ENCODE measurements around the gene SATB2.

Gene SATB2

DNA sequence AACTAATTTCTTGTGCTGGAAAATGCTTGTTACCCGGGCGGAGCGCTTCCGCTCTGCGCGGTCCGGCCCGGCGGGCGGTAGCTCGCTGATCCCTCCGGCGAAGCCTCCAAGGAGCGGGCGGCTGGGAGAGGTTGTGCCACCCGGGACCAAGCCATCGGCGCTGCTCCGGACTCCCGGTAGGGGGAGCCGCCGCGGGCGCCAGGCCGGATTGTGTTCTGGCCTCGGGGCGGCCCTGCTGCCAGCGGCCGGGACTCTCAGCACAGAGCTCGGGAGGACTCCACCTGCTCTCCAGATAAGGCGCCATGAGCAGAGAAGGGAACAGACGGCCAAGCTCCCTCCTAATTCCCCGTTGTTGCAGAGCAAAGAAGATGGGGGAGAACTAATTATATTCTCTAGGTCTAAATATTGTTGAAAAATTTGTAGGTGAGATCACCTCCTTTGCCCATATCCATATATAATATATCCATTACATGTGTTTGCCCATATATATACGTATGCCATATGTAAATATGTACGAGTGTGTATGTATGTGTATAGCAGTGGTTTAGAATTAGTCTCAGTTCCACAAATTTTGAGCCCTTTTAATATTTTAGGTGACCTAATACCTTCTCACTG is 13.8 kb upstream of the SATB2 start:
- H3K4me3 ChIP-seq (ENCODE audit: low read length) = no peak overlapping the region
- no peaks in the 10 kb centered on the region for H3K9me3 ChIP-seq (ENCODE audit: control insufficient read depth, low read length)
- H3K27me3 ChIP-seq (ENCODE audit: control insufficient read depth, insufficient read depth, low read length) = peaks cover 79% of the 10 kb centered on the region
- no peaks in the 10 kb centered on the region for H3K36me3 ChIP-seq (ENCODE audit: control insufficient read depth, insufficient read depth, low read length)
- H3K4me1 ChIP-seq (ENCODE audit: control insufficient read depth, insufficient read depth, low read length) = peaks cover 17% of the 10 kb centered on the region
- H3K9ac ChIP-seq (ENCODE audit: low read length) = no peak overlapping the region

- Histone ChIP-seq H3K36me3 (ENCODE audit: control insufficient read depth, insufficient read depth, low read length) (no peaks in the 10 kb centered on the region), H3K4me3 (ENCODE audit: low read length) (no peak overlapping the region), H3K27me3 (ENCODE audit: control insufficient read depth, insufficient read depth, low read length) (peaks cover 86% of the 10 kb centered on the region), H3K9ac (ENCODE audit: low read length) (no peak overlapping the region), H3K4me1 (ENCODE audit: control insufficient read depth, insufficient read depth, low read length) (peaks cover 17% of the 10 kb centered on the region), H3K9me3 (ENCODE audit: control insufficient read depth, low read length) (no peaks in the 10 kb centered on the region)
These were observed 13.1 kb upstream of the SATB2 start for GRCh38 chr2:199470672-199471442.

- Histone ChIP-seq H3K9ac (ENCODE audit: low read length) (no peak overlapping the region), H3K4me1 (ENCODE audit: control insufficient read depth, insufficient read depth, low read length) (peaks cover 17% of the 10 kb centered on the region), H3K9me3 (ENCODE audit: control insufficient read depth, low read length) (no peaks in the 10 kb centered on the region), H3K4me3 (ENCODE audit: low read length) (no peak overlapping the region), H3K36me3 (ENCODE audit: control insufficient read depth, insufficient read depth, low read length) (no peaks in the 10 kb centered on the region), H3K27me3 (ENCODE audit: control insufficient read depth, insufficient read depth, low read length) (peaks cover 91% of the 10 kb centered on the region)
These were observed 12.6 kb upstream of the SATB2 start for GRCh38 chr2:199470361-199470671.

DNA sequence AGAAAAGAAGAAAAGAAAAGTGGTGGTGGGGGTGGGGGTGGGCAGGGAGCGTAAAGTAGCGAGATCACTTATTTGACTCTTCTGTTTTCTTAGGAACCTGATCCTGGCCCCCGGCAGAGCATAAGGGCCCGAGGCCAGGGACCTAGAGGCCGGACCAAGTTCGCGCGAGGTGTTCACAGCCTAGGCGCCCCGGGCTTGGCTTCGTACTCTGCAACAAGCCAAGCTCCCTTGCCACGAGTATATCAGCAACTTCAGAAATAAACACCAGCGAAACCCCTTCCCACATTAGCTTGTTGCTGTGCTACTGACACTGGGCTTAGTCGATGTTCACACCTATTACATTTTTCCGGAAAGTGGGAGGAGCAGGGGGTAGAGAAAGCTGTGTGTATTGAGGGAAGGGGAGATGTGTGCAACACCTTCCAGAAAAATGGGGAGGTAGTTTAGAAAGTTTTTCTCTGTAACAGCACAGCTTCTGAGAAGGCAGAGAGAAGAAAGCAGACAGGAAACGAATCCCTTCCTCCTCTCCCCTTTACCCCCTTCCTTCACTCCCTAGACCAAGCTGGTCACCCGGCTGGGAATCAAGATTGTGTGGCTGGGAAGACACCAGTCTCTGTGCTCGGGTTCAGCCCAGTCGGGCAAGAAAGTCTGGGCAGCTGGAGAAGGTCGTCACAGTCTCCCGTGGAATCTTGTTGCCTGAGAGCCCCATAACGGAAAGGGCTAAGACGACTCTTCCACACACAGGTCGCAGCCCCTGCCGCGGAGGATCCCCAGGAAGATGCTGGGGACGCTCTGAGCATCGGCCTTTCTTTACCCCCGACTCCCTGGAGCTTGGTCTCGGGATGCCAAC is 12.0 kb upstream of the SATB2 start:
- no peaks in the 10 kb centered on the region for H3K36me3 ChIP-seq (ENCODE audit: control insufficient read depth, insufficient read depth, low read length)
- H3K9ac ChIP-seq (ENCODE audit: low read length) = no peak overlapping the region
- H3K4me3 ChIP-seq (ENCODE audit: low read length) = no peak overlapping the region
- H3K27me3 ChIP-seq (ENCODE audit: control insufficient read depth, insufficient read depth, low read length) = peaks cover 94% of the 10 kb centered on the region
- peaks cover 17% of the 10 kb centered on the region for H3K4me1 ChIP-seq (ENCODE audit: control insufficient read depth, insufficient read depth, low read length)
- H3K9me3 ChIP-seq (ENCODE audit: control insufficient read depth, low read length) = no peaks in the 10 kb centered on the region

DNA sequence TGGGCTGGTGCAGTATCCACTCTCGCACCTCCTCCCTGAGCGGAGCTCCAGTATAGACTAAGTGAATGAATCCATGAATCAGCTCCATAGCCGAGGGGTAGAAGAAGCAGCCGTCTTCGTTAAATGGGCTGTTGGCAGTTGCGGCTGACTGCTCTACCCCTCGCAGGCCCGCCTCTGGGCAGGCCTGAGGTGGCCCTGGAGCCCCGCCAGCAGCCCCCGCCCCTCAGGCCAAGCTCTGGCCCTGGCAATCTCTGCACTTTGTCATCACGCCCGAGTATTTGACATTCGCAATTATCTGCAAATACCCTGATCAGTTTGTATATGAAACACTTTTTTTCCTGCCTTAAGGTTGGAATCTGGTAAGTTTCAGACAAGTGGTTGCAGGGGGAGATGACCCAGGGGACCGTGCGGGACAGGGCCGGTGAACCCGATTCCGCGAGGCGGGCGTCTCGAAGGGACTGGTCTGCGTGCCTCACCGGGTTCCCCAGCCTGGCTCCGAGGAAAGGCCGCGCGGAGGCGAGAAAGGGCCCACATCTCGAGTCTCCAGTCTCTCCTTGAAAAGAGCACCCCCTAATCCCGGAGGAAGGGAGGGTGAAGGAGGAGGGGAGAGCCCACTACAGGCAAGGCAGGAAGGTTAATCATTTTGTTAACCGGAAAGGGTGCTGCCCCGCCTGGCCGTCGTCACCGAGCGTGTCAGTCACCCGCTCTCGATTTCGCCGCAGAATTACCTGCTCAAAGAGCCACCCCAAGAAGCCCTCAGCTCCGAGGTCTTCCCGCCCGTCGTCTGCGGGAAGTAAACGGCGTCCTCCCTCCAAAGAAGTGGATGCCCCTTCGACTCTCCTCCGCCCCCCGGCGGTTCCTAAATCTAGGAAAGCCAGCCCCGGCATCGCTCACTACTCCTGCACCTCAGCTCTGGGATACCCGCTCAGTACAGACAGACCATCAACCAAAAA is 11.1 kb upstream of the SATB2 start:
- Histone ChIP-seq H3K4me1 (ENCODE audit: control insufficient read depth, insufficient read depth, low read length) (peaks cover 23% of the 10 kb centered on the region), H3K9me3 (ENCODE audit: control insufficient read depth, low read length) (no peaks in the 10 kb centered on the region), H3K9ac (ENCODE audit: low read length) (no peak overlapping the region), H3K27me3 (ENCODE audit: control insufficient read depth, insufficient read depth, low read length) (peaks cover 94% of the 10 kb centered on the region), H3K4me3 (ENCODE audit: low read length) (no peak overlapping the region), H3K36me3 (ENCODE audit: control insufficient read depth, insufficient read depth, low read length) (no peaks in the 10 kb centered on the region)

- no peak overlapping the region for H3K4me3 ChIP-seq (ENCODE audit: low read length)
- H3K9me3 ChIP-seq (ENCODE audit: control insufficient read depth, low read length) = no peaks in the 10 kb centered on the region
- H3K9ac ChIP-seq (ENCODE audit: low read length) = no peak overlapping the region
- H3K4me1 ChIP-seq (ENCODE audit: control insufficient read depth, insufficient read depth, low read length) = peaks cover 33% of the 10 kb centered on the region
- H3K27me3 ChIP-seq (ENCODE audit: control insufficient read depth, insufficient read depth, low read length) = peaks cover 100% of the 10 kb centered on the region
- H3K36me3 ChIP-seq (ENCODE audit: control insufficient read depth, insufficient read depth, low read length) = no peaks in the 10 kb centered on the region
These were observed 9.5 kb upstream of the SATB2 start for GRCh38 chr2:199467066-199467822.

- peaks cover 100% of the 10 kb centered on the region for H3K27me3 ChIP-seq (ENCODE audit: control insufficient read depth, insufficient read depth, low read length)
- H3K4me3 ChIP-seq (ENCODE audit: low read length) = no peak overlapping the region
- peaks cover 33% of the 10 kb centered on the region for H3K4me1 ChIP-seq (ENCODE audit: control insufficient read depth, insufficient read depth, low read length)
- H3K36me3 ChIP-seq (ENCODE audit: control insufficient read depth, insufficient read depth, low read length) = no peaks in the 10 kb centered on the region
- no peaks in the 10 kb centered on the region for H3K9me3 ChIP-seq (ENCODE audit: control insufficient read depth, low read length)
- no peak overlapping the region for H3K9ac ChIP-seq (ENCODE audit: low read length)
These were observed 8.9 kb upstream of the SATB2 start for GRCh38 chr2:199466692-199467065.

- peaks cover 100% of the 10 kb centered on the region for H3K27me3 ChIP-seq (ENCODE audit: control insufficient read depth, insufficient read depth, low read length)
- H3K4me1 ChIP-seq (ENCODE audit: control insufficient read depth, insufficient read depth, low read length) = peaks cover 28% of the 10 kb centered on the region
- no peaks in the 10 kb centered on the region for H3K36me3 ChIP-seq (ENCODE audit: control insufficient read depth, insufficient read depth, low read length)
- H3K4me3 ChIP-seq (ENCODE audit: low read length) = no peak overlapping the region
- H3K9me3 ChIP-seq (ENCODE audit: control insufficient read depth, low read length) = no peaks in the 10 kb centered on the region
- H3K9ac ChIP-seq (ENCODE audit: low read length) = no peak overlapping the region
These were observed 8.4 kb upstream of the SATB2 start for GRCh38 chr2:199465988-199466691.

DNA sequence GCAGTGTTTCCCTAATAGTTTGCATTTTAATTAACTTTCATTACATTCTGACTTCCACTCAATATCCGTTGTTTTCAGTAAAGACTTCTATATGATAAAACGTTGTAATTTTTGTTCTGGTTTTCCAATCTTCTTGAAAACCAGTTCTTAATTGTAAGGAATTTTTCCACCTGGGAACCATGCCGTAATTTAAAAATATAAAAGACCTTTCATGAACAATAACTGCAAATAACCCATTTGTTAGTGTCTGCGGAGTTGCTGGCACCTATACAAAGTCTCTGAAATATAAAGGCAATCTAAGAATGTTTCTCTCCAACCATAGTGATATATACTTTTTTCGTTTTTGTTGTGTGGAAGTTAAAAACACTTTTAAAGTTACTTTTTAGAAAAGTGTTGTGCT is 7.7 kb upstream of the SATB2 start:
- Histone ChIP-seq H3K36me3 (ENCODE audit: control insufficient read depth, insufficient read depth, low read length) (no peaks in the 10 kb centered on the region), H3K9ac (ENCODE audit: low read length) (no peak overlapping the region), H3K9me3 (ENCODE audit: control insufficient read depth, low read length) (no peaks in the 10 kb centered on the region), H3K4me3 (ENCODE audit: low read length) (no peak overlapping the region), H3K4me1 (ENCODE audit: control insufficient read depth, insufficient read depth, low read length) (peaks cover 25% of the 10 kb centered on the region), H3K27me3 (ENCODE audit: control insufficient read depth, insufficient read depth, low read length) (peaks cover 97% of the 10 kb centered on the region)

DNA sequence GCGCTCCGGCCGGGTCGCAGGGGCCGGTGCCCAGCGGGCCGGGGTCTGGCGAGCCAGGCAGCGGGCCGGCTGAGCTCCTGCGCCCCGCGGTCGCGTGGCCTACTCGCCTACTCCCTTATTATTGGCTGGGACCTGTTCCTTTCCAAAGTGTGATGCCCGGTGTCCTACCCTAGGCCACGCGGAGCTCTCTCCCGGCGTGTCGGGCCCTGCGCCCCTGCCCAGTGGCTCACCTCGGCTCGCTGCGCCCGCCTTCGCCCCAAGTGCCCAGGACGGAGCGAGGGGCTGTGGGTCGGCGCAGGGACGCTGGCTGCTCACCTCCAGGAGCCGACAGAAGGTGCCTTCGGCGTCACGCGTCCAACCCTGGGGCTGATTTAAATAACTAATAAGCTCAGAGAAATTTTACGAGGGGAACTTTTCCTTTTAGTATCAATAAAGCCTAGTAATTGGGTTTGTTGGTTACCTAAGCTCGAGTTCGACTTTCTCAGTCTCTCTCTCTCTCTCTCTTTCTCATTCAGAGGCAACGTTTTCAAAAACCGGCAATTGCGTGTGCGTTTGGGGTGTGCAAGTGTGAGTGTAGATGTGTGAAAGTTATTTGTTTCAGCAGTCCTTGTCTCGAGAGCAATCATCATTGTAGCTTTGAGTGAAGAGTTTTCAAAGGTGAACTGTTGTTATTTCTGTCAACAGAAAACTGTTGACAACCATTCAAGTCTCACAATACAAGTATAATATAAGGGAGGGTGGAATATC is 7.0 kb upstream of the SATB2 start:
- H3K4me3 ChIP-seq (ENCODE audit: low read length) = no peak overlapping the region
- H3K27me3 ChIP-seq (ENCODE audit: control insufficient read depth, insufficient read depth, low read length) = peaks cover 97% of the 10 kb centered on the region
- peaks cover 30% of the 10 kb centered on the region for H3K4me1 ChIP-seq (ENCODE audit: control insufficient read depth, insufficient read depth, low read length)
- no peaks in the 10 kb centered on the region for H3K36me3 ChIP-seq (ENCODE audit: control insufficient read depth, insufficient read depth, low read length)
- no peaks in the 10 kb centered on the region for H3K9me3 ChIP-seq (ENCODE audit: control insufficient read depth, low read length)
- no peak overlapping the region for H3K9ac ChIP-seq (ENCODE audit: low read length)

Measured in mucosa of stomach (tissue), 1 donor.